ENCODE results near the gene OR5D13. TPM values are rescaled to one million over a fixed set of nuclear protein-coding genes. Genes with fewer than 3 reads are reported as not detected.
A peak's percentile ranks its signal among the peaks of the same experiment; 100 is the strongest.

Gene OR5D13, protein sequence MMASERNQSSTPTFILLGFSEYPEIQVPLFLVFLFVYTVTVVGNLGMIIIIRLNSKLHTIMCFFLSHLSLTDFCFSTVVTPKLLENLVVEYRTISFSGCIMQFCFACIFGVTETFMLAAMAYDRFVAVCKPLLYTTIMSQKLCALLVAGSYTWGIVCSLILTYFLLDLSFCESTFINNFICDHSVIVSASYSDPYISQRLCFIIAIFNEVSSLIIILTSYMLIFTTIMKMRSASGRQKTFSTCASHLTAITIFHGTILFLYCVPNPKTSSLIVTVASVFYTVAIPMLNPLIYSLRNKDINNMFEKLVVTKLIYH
- not detected in 2 replicates for total RNA-seq (2014; rRNA removed; shearing (Covaris generic); ENCODE audit: low replicate concordance)

- DNase-seq (ENCODE audit: low read depth) = no peak
- in situ Hi-C loops (cut with HindIII; ENCODE audit: low pct_unique_long_range_greater_than_20kb, low sequenced_read_pairs) = no loop called here
Observed at GRCh38 chr11:55773138-55773537, at the start of gene OR5D13. TSS of gene OR5D13 (plus strand) at chr11:55773438. CDS start at chr11:55773438, 0 bp downstream.

- DNase-seq (ENCODE audit: low read depth) = peak; percentile 2
- in situ Hi-C loops (cut with HindIII; ENCODE audit: low pct_unique_long_range_greater_than_20kb, low sequenced_read_pairs) = no loop called here
Observed at GRCh38 chr11:55726715-55727324, 46.4 kb upstream of the OR5D13 start.

DNA sequence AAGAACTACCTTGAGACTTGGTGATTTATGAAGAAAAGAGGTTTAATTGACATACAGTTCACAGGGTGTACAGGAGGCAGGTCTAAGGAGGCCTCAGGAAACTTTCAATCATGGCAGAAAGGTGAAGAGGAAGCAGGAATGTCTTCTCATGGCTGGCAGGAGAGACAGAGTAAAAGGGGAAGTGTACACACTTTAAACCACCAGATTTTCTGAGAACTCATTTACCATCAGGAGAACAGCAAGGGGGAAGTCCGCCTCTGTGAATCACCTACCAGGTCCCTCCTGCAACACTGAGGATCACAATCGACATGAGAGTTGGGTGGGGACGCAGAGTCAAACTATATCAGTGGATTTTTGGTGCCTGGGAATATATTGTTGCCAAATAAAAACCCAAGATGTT is 40.3 kb upstream of the OR5D13 start:
- no peak for DNase-seq (ENCODE audit: low read depth)
- in situ Hi-C loops (cut with HindIII; ENCODE audit: low pct_unique_long_range_greater_than_20kb, low sequenced_read_pairs) = no loop called here

GRCh38 chr11:55791606-55792005 is 18.4 kb downstream of the OR5D13 start:
- no peak for DNase-seq (ENCODE audit: low read depth)
- in situ Hi-C loops (cut with HindIII; ENCODE audit: low pct_unique_long_range_greater_than_20kb, low sequenced_read_pairs) = no loop called here

DNA sequence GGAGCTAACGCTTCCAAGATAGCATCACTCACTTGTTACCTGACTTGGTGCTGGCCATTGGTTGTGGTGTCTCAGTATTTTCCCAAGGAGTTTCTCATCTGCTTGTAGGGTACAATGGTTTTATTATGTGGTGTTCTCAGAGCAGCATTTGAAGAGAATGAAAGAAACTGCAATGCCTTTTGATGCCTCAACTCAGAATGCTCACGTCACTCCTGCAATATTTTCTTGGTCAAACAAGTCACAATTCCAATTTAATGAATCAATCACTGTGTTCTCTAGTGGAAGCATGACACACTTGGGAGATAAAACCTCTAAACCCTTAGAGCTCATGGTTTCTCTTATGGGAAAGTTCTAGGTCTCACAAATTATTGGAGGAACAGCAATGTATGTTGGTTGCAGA is 20.1 kb downstream of the OR5D13 start:
- in situ Hi-C loops (cut with HindIII; ENCODE audit: low pct_unique_long_range_greater_than_20kb, low sequenced_read_pairs) = no loop called here
- no peak for DNase-seq (ENCODE audit: low read depth)

GRCh38 chr11:55795256-55795655 is 22.0 kb downstream of the OR5D13 start, which contains the start of gene OR5D14:
TSS of gene OR5D14 (plus strand) at chr11:55795556. CDS start at chr11:55795556, 0 bp downstream.
- no peak for DNase-seq (ENCODE audit: low read depth)
- in situ Hi-C loops (cut with HindIII; ENCODE audit: low pct_unique_long_range_greater_than_20kb, low sequenced_read_pairs) = no loop called here

DNA sequence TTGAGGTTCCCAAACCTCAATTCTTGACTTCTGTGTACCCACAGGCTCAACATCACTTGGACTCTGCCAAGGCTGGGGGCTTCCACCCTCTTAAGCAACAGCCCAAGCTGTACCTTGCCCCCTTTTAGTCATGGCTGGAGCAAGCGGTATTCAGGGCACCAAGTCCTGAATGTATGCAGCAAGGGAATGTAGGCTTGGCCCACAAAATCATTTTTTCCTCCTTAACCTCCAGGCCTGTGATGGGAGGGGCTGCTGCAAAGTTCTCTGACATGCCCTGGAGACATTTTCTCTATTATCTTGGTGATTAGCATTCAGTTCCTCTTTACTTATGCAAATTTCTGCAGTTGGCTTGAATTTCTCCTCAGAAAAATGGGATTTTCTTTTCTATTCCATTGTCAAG is 33.0 kb downstream of the OR5D13 start:
- no peak for DNase-seq (ENCODE audit: low read depth)
- in situ Hi-C loops (cut with HindIII; ENCODE audit: low pct_unique_long_range_greater_than_20kb, low sequenced_read_pairs) = no loop called here

- in situ Hi-C loops (cut with HindIII; ENCODE audit: low pct_unique_long_range_greater_than_20kb, low sequenced_read_pairs) = no loop called here
Observed at GRCh38 chr11:55811067-55811466, 37.8 kb downstream of the OR5D13 start, which contains the start of gene OR5L1. TSS of gene OR5L1 (plus strand) at chr11:55811367. CDS start at chr11:55811467, 100 bp downstream.

GRCh38 chr11:55819330-55819729 is 46.1 kb downstream of the OR5D13 start, which contains the start of gene OR5D18:
TSS of gene OR5D18 (plus strand) at chr11:55819630. CDS start at chr11:55819630, 0 bp downstream.
- DNase-seq (ENCODE audit: low read depth) = no peak
- in situ Hi-C loops (cut with HindIII; ENCODE audit: low pct_unique_long_range_greater_than_20kb, low sequenced_read_pairs) = no loop called here

More at GRCh38 chr11:55811067-55811466, 37.8 kb downstream of the OR5D13 start, which contains the start of gene OR5L1:
- no peak for DNase-seq (ENCODE audit: low read depth)

Other genes with a start within 250 kb of the OR5D13 start
- not detected in 2 replicates for gene OR4C15, start 219.0 kb upstream of the OR5D13 start, total RNA-seq (2014; rRNA removed; shearing (Covaris generic); ENCODE audit: low replicate concordance)
- not detected in 2 replicates for gene OR4C16, start 201.3 kb upstream of the OR5D13 start, total RNA-seq (2014; rRNA removed; shearing (Covaris generic); ENCODE audit: low replicate concordance)
- gene OR4C11, start 165.8 kb upstream of the OR5D13 start, total RNA-seq (2014; rRNA removed; shearing (Covaris generic); ENCODE audit: low replicate concordance) = not detected in 2 replicates
- gene OR4P4, start 138.3 kb upstream of the OR5D13 start, total RNA-seq (2014; rRNA removed; shearing (Covaris generic); ENCODE audit: low replicate concordance) = not detected in 2 replicates
- not detected in 2 replicates for gene OR4S2, start 125.1 kb upstream of the OR5D13 start, total RNA-seq (2014; rRNA removed; shearing (Covaris generic); ENCODE audit: low replicate concordance)
- gene OR4C6, start 111.2 kb upstream of the OR5D13 start, total RNA-seq (2014; rRNA removed; shearing (Covaris generic); ENCODE audit: low replicate concordance) = not detected in 2 replicates
- gene OR5D14, start 22.1 kb downstream of the OR5D13 start, total RNA-seq (2014; rRNA removed; shearing (Covaris generic); ENCODE audit: low replicate concordance) = not detected in 2 replicates
- gene OR5L1, start 37.9 kb downstream of the OR5D13 start, total RNA-seq (2014; rRNA removed; shearing (Covaris generic); ENCODE audit: low replicate concordance) = not detected in 2 replicates
- not detected in 2 replicates for gene OR5D18, start 46.2 kb downstream of the OR5D13 start, total RNA-seq (2014; rRNA removed; shearing (Covaris generic); ENCODE audit: low replicate concordance)
- not detected in 2 replicates for gene OR5L2, start 53.8 kb downstream of the OR5D13 start, total RNA-seq (2014; rRNA removed; shearing (Covaris generic); ENCODE audit: low replicate concordance)
- gene OR5D16, start 65.3 kb downstream of the OR5D13 start, total RNA-seq (2014; rRNA removed; shearing (Covaris generic); ENCODE audit: low replicate concordance) = not detected in 2 replicates
- gene TRIM51, start 109.9 kb downstream of the OR5D13 start, total RNA-seq (2014; rRNA removed; shearing (Covaris generic); ENCODE audit: low replicate concordance) = not detected in 2 replicates
- gene OR5W2, start 141.1 kb downstream of the OR5D13 start, total RNA-seq (2014; rRNA removed; shearing (Covaris generic); ENCODE audit: low replicate concordance) = not detected in 2 replicates
- not detected in 2 replicates for gene OR5I1, start 163.0 kb downstream of the OR5D13 start, total RNA-seq (2014; rRNA removed; shearing (Covaris generic); ENCODE audit: low replicate concordance)
- not detected in 2 replicates for gene OR10AG1, start 196.5 kb downstream of the OR5D13 start, total RNA-seq (2014; rRNA removed; shearing (Covaris generic); ENCODE audit: low replicate concordance)
- not detected in 2 replicates for gene OR5F1, start 221.2 kb downstream of the OR5D13 start, total RNA-seq (2014; rRNA removed; shearing (Covaris generic); ENCODE audit: low replicate concordance)

Data from Caki2 (cell line).